Activated naive CD4-positive, alpha-beta T cell treated with anti-CD3 and anti-CD28 coated beads, Interleukin-2, amount 50 U/mL, for 16 hours (primary cell): ENCODE data around the gene IER5L.
A peak's percentile ranks its signal among the peaks of the same experiment; 100 is the strongest.
"Not testable (repeated sequence)": the region's sequence is repeated elsewhere in the genome, so short reads cannot be mapped to it uniquely, and the experiment has no call there.

ENCODE experiments used
- DNase-seq: peaks from one replicate; pipeline ENCODE4 v3.0.0-alpha.2; 2020

Gene IER5L

GRCh38 chr9:129138144-129138462 lies 40.0 kb downstream of the IER5L start:
- DNase-seq = no peak

GRCh38 chr9:129137292-129138143 lies 40.5 kb downstream of the IER5L start:
- DNase-seq = no peak

DNA sequence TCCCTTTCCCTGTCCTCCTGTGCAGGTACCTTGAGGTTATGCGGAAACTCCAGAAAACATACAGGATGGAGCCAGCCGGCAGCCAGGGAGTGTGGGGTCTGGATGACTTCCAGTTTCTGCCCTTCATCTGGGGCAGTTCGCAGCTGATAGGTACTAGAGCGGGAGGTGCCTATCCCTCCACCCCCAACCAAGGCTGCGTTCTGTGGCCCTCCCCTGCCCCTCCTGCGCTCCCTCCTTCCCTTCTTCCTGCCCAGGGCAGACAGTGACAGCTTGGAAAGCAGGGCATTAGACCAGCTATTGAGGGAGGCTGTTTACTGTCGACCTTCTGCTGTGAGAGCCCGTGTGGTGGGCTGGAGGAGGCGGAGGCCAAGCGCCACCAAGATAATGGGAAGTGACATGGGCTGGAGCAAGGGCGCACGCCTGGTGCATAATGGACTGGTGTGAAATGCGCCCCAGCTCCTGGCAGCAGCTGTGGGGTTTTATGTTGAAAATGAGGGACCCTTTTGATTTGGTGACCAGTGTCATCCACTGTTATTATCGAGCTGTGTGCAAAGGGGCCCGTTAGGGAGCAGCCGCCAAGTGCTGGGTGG lies 41.5 kb downstream of the IER5L start:
- DNase-seq = no peak

DNA sequence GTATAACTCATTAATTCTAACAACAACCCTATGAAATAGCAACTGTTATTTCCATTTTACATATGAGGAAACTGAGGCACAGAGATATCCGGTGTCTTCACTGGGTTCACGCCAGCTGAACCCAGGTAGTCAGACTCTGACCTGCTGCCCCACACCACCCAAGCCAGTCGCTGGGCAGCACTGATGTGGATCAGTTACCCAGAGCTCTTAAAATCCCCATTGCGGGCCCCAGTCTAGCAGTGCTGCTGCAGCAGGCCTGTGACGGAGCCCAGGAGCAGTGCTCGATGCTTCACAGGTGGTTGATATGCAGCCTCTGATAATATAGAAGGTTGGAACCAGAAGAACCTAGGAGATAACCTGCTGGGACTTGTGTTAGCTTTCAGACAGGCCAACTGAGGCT lies 42.6 kb downstream of the IER5L start:
- no peak for DNase-seq

DNA sequence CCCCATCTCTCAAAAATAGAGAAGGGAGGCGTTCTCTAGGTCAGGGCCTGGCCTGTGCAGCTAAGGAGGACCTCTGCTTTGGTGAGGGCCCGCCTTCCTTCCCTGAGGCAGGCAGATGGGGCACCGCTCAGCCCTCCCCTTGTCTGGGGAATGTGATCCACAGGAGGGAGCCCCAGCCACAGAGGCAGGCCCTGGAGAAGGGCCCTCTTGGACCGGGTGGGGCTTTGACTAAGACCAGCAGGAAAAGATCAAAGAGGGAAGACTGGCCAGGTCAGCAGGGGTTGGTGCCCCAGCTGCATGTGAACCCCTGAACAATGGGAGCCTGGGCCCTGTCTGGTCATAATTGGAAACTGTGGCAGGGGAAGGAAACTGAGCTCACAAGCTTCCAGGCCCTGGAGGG lies 45.0 kb downstream of the IER5L start:
- no peak for DNase-seq

DNA sequence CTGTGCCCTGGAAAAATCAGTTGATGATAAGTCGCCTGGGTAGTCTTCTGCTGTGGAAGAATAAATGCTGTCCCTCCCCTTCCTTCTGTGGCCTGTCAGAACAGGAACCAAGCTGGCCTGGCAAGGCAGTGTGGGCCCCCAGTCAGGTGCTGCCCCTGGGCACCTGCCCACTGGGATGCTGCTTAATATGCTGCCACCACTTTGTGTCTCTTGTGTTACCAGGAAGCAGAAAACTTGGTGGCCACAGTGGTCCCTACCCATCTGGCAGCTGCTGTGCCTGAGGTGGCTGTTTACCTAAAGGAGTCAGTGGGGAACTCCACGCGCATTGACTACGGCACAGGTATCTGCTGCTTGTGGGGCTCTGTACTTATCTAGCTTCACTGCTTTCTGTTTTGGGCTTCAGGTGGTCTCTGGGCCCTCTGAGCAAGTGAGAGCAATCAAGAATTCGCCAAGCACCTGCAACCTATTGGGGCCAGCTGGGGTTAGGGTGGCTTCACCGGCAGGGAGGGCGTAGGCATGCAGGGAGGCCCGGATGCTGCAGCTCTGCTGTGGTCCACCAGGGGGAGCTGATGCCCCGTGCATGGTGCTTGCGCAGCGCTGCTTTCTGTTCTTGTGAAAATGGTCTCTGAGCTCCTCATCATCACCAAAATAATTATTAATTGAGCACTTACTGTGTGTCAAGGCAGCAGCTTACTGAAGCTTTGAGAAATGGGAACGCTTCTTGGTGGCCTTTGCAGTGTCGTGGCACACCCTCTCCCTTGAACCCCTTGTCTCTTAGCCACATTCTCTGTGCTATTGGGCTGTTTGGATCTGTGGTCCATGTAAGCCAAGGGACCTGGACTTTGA lies 46.5 kb downstream of the IER5L start:
- peak; percentile 86 for DNase-seq

GRCh38 chr9:129130791-129131190 lies 47.3 kb downstream of the IER5L start:
- DNase-seq = no peak

DNA sequence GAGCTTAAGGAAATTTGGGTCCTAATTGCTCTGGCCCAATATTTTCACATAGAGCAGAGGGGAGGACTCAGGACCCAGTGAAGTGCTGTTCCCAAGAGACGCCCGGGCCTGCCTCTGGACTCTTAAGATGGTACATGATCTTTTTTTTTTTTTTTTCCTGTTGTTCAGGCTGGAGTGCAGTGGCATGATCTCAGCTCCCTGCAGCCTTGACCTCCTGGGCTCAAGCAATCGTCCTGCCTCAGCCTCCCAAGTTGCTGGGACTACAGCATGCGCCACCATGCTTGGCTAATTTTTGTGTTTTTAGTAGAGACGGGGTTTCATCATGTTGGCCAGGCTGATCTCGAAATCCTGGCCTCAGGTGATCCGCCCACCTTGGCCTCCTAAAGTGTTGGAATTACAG lies 47.8 kb downstream of the IER5L start:
- not testable (repeated sequence) for DNase-seq

DNA sequence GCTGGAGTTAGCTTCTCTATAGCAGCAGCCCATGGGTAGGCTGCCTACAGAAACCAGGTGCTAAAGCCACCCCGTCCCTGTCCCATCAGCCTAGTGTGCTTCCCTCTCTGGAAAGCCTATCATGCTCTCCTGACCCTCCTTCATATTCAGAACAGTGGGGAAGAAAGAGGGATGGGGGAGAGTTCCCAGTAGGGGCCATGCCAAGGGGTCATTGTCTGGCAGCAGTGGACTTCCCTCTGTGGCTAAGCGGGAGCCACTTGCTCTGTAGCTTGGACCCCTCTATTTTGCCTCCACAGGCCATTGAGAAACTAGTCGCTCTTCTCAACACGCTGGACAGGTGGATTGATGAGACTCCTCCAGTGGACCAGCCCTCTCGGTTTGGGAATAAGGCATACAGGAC lies 49.4 kb downstream of the IER5L start:
- no peak for DNase-seq

DNA sequence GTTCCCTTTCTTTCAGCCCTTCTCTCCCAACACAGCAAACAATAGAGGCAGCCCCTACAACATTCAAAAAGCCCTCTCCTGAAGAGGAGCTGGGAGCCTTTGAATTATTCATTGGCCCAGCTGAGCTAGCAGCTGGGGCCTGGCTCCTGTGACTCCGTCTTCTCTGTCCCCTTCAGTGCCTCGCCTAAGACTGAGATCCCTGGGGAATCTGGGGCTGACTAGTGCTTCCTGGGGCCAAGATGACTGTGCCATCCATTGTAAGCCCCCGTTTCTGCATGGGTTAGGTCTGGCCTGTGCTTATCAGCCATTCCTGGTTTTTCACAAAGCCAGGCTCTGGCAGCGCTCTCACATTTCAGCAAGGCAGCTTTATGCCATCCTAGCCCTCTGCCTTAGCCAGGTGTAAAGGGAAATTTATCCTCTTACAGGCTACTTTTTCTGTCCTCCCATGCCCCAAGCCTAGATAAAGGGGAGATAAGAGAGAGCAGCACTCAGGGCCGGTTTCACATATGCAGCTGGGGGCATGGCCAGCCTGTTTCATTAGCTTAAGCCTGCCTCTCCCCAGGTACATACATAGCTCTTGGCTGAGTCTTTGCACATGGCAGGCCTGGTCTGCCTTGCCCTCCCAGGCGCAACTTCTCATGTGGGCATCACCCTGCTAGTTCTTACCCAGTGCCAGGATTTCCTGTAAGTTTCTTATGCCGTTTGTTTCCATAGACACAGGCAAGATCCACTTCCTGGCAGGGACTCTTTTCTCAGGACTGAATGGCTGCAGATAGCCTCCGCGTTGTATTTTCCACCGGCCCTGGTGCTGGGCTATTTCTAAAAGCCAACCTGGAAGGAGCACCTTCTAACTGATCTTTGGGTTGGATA lies 51.1 kb downstream of the IER5L start:
- no peak for DNase-seq
